GM18508 (cell line): Measurements from ENCODE around the gene PPP3R1.

ENCODE experiments used
- ATAC-seq: cut with Tn5 transposase; IDR thresholded peaks from one replicate; pipeline ENCODE4 v1.9.1; 2021; ENCODE audit warnings: moderate number of reproducible peaks; ENCODE audit not compliant: insufficient read depth, unreplicated experiment

The PPP3R1 gene, protein sequence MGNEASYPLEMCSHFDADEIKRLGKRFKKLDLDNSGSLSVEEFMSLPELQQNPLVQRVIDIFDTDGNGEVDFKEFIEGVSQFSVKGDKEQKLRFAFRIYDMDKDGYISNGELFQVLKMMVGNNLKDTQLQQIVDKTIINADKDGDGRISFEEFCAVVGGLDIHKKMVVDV

DNA sequence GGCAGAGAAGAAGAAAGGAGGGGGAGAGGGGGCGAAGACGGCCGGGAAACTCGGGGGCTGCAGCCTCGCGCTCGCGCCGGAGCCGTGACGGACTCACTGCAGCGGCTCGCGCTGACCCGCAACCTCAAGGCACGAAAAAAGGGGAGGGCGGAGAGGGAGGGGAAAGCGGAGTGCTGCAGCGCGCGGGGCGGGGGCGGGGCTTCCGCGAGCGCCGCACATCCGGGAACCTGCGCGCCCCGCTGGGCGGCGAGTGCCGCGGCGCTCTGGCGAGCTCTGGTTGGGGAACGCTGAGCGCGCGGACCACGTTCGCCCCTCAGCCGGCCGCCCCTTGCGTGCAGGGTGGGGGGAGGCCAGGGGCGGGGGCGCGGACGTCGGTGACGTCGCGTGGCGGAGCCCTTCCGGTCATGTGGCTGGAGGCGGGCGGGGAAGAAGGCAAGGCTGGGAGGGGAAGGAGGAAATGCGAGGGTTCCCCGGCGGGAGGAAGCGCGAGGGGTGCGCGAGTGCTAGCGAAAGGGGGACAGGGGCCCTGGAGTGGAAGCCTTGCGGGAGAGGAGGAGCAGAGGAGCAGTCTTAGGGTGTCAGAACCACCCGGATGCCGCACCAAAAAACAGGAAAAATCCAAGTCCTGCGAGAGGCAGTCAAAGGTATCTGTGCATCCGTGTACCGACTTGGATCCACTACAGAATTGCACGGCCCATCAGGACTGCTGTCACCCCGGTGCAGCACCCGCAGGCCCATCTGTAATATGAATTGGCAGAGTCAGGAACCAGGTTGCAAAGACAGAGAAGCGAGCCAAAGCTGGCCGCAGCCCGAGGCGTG lies at the start of gene PPP3R1:
Gene PPP3R1 (minus strand): TSS at position 133 of the 819 bp plus-strand sequence. CDS start 405 bp downstream, outside the sequence.
- peak; percentile 52 for ATAC-seq

GRCh38 chr2:68295516-68295915 lies 43.2 kb upstream of the PPP3R1 start:
- ATAC-seq: no peak

DNA sequence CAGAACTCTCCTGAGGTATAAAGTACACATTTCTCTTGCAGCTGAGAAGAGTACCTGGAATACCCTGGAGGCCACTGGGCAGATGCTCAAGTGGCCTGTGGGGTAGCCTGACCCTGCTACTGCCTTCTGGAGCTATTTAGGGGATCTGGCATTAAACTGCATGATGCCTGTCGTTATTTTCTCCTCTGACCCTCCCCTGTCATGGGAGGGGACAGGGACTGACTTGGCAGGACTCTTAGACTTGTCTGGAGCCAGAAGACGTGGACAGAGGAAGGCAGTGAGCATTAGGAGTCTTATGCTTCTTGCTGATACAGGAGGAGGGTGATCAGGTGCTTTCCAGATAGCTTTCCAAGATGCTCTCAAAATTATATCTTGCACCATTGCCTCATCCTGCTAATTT lies 42.6 kb upstream of the PPP3R1 start:
- no peak for ATAC-seq

DNA sequence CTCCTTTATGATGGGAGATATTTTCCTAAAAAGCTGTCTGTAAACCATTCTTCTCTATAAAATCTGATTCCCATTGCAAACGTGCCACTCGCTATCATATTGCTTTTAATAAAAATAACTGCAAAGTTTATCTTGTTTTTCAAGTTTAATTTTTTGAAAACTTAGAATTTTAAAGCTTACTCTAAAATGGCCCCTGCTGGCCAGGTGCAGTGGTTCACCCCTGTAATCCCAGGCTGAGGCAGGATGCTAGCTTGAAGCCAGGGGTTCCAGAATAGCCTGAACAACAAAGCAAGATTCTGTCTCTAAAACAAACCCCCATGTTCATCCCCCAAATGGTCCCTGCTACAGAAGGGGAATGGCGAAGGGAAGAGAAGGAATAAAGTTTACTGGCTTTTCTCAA lies 41.9 kb upstream of the PPP3R1 start:
- ATAC-seq: no peak

GRCh38 chr2:68293755-68294154 lies 41.4 kb upstream of the PPP3R1 start:
- no peak for ATAC-seq

GRCh38 chr2:68293024-68293423 lies 40.7 kb upstream of the PPP3R1 start:
- ATAC-seq: no peak

DNA sequence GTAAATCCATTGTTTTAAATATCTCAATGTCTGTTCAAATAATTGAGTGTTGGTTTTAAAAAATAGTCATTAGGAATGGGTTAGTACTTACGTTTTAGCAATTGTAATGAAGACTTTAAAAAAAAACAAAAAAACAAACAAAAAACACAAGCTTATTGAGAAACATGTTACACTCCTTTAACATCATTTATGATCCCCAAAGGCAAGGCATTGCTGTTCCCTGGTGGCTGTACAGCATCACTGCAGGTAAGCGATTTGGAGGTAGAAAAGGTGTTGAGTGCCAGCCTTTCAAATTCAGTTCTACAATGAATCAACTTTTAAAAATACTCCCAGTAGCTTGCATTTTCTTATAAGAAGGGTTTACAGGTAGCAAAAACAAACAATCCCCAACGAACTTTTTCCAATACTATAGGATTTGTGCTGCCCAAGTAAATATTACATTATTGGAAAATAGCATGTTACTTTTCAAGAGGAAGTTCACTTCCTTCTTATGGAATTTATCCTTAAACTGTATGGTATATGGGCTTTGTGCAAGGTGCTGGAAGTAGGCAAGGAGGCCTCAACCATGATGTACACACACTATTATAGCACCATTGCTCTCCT lies 39.9 kb upstream of the PPP3R1 start:
- ATAC-seq: no peak

DNA sequence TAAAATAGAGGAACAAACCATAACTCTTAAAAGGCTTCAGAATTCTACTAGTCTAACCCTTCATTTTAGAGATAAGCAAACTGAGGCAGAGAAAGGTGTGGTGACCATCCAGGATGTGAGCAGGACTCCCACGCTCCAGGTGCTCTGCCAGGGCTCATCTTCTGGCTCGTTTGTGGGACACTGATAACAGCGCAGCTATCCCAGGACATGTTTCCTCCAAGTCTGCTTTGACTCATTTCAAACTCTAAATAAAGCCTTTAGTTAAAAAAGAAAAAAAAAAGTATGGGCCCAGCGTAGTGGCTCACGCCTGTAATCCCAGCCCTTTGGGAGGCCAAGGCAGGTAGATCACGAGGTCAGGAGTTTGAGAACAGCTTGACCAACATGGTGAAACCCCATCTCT lies 39.0 kb upstream of the PPP3R1 start:
- ATAC-seq: no peak

- no peak for ATAC-seq
Measured at GRCh38 chr2:68290901-68291300, 38.6 kb upstream of the PPP3R1 start.

DNA sequence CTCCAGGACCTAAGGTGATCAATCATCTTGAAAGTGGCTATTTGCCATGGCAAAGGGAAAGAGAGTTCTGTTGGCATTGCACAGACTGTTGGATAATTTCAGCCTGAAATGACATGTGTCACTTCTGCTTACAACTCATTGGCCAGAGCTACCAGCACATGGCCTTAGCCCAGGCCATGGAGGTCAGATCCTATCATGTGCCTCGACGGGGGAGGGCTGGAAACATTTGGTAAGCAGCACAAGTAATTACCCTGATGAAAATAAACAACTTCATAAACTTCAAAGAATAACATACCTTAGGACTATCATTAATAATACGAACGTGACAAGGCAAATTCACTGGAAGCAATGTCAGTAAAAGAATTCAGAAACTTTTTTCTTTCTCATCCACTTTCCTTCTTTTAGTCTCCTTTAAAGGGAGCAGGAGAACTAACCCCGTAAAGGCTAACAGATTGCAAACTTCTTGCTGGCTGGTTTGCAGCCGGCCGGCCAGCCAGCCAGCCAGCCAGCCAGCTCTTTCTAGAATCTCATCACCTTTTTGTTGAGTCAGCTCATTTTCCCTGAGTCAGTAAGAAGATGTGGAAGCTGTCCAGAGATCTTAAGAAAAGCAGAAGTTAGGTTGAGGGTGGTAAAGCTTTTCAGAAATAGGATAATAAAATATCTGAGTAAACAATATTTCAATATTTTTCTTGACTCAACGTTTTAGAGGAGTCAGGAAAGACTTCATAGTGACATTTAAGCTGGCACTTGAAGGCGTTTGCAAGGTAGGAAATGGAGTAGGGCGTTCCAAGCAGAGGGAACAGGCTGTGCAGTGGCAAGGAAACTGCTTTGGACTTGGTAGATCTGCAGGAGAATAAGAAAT lies 35.5 kb upstream of the PPP3R1 start:
- no peak for ATAC-seq

DNA sequence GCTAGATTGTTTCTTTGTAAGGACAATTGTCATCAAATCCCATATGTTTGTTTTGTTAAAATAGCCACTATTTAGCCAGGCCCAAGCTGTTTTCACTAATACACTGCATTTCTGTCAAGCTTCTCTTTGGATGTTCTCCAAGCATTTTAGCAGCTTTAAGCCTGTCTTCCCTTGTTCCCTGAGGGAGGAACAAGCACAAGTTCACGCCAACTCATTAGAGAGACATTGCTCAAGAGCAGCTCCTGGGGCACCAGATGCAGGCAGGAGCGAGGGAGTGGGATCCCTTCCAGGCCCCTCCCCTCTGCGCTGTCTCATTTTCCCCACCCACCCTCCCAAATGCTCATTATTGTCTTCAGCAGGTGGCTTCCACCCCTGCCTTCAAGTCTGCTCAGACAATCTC lies 32.6 kb upstream of the PPP3R1 start:
- no peak for ATAC-seq

GRCh38 chr2:68283419-68283812 lies 31.1 kb upstream of the PPP3R1 start:
- no peak for ATAC-seq

GRCh38 chr2:68282811-68283418 lies 30.6 kb upstream of the PPP3R1 start:
- ATAC-seq: no peak

DNA sequence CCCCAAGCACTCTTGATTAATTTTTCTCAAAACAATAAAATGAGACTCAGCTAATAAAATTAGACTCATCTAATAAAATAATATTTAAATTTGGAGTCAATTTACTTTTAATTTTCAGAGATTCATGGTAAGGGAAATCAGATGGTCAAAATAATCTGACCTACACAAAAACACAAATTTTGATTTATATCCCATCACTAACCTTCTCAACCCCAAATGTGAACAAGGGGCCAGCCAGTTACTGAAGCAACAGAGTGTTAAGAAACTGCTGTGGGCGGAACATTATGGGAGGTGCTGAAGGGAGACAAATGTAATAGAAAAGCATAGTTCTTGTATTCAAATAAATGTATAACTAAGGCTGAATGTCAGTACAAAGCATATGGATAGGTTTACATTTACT lies 28.5 kb upstream of the PPP3R1 start:
- ATAC-seq: no peak

DNA sequence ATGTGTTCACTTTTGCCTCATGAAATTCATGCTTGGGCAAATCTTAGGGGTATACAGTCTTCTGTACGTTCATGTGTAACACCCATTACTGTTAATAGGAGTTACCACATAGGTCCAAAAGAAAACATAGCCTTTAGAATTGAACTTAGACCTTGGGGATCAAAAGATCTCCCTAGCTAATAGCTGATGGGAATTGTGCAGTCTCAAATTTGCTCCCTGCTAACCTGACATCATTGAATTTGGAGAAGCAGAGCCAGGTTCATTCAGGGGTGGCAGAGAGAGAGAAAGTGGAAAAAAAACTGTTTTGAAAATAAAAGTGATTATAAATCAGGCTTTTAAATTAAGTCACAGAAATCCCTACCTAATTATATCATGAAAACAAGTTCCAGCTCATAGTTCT lies 28.0 kb upstream of the PPP3R1 start:
- no peak for ATAC-seq

DNA sequence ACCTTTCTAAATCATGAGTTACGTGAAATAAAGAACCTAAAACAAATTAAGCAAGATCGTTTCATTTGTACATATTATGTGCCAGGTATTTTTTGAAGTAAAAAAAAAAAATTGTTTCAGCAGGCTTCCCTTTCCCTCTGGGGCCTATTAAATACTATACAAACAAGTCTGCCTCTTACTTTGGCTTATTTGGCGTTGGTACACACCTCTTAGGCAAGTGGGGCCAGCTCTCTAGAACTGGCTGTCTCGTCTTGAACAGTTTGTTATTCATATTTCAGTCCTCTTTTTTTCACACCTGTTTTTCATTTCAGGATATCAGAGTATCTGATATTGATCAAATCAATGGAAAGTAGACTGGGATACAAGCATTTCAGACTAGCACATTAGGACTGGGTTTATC lies 27.4 kb upstream of the PPP3R1 start:
- no peak for ATAC-seq

- ATAC-seq: no peak
Measured at GRCh38 chr2:68278169-68278568, 25.8 kb upstream of the PPP3R1 start.

DNA sequence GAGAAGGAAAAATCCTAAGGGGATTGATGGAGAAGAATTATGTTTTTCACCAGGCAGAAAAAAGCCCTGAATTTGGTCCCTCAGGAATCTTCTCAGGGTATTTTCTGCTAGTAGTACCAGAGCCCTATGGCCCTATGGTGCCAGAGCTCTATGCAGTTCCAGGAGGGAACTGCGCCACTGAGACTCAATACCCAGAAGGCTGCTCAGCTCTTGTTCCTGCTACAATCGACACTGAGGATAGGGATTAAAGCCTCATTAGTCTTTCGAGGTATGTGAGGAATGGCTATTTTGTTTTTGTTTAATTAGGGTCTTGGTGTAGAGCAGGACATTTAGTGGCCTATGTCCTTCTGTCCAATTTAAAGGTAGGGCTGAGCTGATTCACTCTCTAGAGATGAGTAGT lies 21.7 kb upstream of the PPP3R1 start:
- no peak for ATAC-seq

GRCh38 chr2:68272246-68272994 lies 20.1 kb upstream of the PPP3R1 start:
- no peak for ATAC-seq

DNA sequence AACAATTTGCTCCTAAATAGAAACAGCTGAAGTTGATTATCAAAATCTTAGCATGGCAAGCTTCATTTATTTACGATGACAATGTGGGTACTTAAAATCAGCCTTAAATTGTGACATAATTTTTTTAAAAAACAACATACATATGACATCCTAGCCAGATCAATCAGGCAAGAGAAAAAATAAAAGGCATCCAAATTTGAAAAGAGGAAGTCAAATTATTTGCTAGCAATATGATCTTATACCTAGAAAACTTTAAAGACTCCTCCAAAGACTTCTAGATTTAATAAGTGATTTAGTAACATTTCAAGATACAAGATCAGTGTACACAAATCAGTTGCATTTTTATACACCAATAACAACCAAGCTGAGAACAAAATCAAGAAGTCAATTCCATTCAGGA lies 14.3 kb upstream of the PPP3R1 start:
- ATAC-seq: no peak
